ENCODE results near the gene PLXNA2.

Gene PLXNA2

DNA sequence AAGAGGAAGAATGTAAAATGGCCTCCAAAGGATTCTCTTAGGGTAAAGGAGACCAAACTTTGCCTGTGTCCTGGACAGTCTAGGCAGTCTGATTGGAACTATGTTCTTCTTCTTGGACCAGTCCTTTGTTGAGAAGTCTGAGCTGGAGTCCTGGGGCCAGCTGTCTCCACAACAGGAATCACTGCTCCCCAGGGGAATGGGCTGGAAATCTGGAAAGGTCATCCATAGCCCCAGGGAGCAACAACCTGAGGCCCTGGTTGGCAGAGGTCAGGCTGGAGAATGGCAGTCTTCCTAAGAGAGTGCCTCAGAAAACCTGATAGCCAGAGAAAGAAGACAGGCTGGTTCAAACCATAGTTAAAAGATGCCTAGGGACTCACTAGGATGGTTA is 68.7 kb downstream of the PLXNA2 start:
- no peak for DNase-seq

DNA sequence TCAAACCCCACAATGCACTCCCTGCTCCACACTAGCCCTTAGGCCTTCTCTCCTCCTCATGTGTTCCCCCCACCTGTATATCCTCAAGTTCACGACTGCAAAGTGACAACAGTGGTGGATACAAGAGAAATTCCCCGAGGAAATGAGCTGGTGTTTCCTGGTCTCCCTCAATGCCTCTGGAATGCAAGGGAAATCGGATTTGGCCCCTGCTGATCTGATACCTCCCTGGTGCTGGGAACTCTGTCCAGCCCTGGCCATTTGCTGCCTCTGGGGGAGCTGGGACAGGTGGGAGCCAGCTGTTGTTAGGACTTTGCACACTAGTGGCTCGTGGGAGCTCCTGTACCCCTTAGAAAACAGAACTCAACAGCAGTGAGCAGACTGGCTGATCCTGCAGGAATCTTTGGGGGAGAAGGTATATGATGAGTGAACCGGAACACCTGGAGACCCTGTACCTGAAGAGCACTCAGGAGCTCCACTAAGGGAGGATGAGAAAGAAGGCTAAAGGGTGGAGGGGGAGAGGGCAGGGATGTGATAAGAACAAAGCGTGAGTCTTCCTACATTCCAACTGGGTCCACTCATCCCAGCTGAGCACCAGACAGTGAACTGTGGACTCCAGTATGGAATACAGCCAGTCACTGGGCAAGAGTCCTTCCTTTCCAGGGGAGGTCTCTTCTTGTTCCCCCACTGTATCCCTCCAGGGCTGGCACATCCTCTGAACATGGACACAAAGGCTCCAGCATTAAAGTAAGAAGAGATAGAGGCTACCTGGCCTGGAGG is 69.3 kb downstream of the PLXNA2 start:
- no peak for DNase-seq

GRCh38 chr1:208174200-208174599 is 70.0 kb downstream of the PLXNA2 start:
- DNase-seq, result no peak

GRCh38 chr1:208173749-208174148 is 70.4 kb downstream of the PLXNA2 start:
- no peak for DNase-seq

DNA sequence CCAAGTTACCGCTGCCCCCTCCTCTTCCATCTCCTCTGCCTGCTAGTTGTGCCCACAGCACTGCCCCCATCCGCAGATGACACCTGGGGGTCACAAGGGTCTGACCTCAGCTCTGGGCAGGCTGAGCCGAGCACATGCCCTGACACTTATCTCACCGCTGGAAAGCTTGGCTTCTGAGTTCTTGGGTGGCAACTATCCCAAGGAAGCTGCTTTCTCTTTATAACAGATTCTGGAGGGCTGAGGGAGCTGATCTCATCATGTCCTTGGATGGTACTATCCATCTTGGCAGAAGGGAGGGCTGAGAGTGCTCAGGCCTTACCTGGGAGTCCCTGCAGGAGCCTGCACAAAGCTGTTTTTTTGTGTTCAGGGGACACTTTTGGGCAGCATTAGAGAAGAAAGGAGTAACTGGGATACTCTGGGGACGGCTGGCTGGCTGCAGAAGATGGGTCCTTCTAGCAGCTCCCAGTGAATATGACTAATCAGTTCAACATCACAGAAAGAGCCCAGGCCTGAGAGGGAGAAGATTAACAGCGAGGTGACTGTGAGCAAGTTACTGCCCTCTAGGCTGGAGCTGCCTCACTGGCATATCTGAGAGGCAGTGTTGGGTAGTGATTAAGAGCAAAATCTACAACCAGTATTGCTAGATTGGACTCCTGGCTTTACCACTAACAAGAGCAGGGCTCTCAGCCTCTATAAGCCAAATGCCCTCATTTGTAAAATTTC is 71.6 kb downstream of the PLXNA2 start:
- no peak for DNase-seq

DNA sequence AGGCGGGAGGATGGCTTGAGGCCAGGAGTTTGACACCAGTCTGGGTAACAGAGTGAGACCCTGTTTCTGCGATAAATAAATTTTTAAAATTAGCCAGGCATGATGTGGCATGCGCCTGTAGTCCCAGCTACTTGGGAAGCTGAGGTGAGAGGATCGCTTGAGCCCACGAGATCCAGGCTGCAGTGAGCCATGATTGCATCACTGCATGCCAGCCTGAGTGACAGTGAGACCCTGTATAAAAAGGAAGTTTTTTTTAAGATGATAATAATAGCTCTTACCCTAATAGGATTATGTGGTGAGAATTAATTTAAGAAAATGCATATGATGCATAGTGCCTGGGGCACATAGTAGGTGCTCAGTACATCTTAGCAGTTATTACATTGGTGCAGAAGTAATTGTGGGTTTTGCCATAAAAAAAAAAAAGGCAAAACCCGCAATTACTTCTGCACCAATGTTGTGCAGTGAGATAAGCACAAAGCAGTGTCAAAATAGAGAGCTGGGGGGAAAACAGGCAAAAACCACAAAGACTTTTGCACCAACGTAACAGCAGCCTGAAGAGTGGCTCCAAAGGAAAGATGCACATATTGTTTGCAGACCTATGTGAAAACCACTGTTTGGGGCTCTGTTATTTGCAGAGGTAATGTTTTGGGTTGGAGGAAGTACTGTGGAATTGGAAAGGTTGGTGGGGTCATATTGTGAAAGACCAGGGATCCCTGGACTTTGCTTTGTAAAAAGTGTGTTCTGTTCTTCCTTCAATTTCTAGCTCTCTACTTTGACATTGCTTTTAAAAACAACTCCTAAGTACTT is 72.4 kb downstream of the PLXNA2 start:
- DNase-seq, result no peak

GRCh38 chr1:208170252-208170651 is 73.9 kb downstream of the PLXNA2 start:
- DNase-seq, result no peak

DNA sequence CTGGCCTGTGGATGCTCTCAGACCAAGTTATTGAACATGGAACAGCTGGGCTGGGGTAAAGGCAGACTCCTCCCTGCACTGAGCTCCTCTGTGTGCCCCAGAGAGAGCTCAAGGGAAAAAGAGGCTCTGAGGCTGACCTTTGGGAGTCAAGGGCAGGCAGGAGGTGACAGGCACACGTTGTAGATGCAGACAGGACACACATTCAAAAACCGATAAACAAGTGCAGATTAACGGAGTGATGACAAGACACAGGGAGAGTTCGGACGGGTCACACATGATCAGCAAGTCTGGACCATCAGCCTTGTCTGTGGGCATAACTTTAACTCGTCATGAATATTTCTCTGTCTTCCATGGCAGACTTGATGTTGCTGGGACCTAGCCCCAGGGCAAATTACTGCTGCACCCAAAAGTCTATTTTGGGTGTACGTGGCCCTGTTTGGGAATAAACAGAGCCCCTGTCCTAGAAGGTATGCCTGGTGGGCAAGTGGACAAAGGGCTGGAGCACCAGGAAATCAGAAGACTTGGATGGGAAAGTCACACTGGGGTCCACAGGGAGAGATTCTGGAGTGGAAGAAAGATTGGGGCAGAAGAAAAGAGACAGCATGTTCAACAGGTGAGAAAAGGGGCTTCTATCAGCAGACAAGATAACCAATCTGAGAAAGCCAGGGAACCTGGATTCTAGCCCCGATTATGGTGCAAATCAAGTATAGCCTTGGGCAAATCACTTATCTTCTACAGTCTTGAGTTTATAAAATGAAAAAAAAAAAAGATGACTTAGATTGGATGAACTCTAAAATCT is 74.9 kb downstream of the PLXNA2 start:
- DNase-seq, result no peak

- no peak for DNase-seq
Measured at GRCh38 chr1:208167261-208167869, 76.8 kb downstream of the PLXNA2 start.

GRCh38 chr1:208166340-208167138 is 77.6 kb downstream of the PLXNA2 start:
- DNase-seq, result no peak

- no peak for DNase-seq
Measured at GRCh38 chr1:208165659-208166058, 78.5 kb downstream of the PLXNA2 start.

DNA sequence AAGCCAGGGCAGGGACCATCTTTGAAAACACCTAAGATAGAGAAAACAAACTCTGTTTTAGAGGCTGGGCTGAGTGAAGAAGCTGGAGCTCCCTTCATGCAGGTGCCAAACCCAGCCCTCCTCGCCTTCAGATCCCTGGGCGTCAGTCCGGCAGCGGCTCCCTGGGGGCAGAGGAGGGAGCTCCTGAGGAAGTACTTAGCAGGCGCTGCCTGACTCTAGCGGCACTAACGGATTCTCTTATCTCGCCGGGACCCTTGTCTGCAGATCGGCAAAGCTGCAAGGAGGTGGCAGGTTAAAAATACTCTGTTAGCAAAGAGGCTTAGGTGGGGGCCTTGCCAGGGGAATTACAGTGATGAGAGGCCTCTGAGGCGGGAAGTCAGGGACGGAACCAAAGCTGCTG is 79.6 kb downstream of the PLXNA2 start:
- DNase-seq, result no peak

DNA sequence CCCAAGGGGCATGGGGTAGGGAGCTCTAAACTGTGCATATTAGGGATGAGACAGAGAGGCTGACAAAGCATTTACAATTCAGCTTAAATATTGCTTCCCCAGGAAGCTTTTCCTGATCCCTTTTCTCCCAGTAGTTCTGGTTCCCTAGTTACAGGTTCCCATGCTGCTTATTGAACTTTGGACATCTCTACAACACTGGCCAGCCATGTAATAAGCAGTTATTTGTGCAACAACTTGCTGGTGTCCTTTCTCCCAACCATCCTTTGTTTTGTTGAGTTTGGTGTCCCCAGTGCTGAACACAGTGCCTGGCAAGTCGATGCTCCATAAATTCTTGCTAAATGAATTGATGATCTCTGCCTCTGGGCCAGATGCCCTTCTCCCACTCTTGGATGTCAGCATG is 80.6 kb downstream of the PLXNA2 start:
- DNase-seq, result no peak

GRCh38 chr1:208162903-208163302 is 81.3 kb downstream of the PLXNA2 start:
- DNase-seq, result no peak

GRCh38 chr1:208161656-208162375 is 82.4 kb downstream of the PLXNA2 start:
- DNase-seq, result no peak

DNA sequence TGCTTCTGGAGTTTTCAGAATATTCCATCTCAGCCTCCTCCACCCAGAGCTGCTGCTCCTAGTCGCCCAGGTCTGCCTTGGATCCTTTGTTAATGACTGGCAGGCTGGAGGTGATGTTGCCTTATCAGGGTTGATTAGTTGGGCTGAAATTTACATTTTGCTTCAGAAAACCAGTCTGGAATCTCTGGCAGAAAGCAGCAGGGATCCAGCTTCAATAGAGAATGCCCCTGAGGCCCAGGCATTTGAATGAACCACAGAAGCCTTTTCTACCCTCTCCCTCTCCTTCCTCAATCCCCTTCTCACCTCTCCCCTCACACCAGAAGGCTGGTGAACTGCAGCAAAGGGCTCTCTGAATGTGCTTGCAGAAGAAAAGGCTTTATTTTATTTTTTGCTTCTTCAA is 83.2 kb downstream of the PLXNA2 start:
- no peak for DNase-seq

DNA sequence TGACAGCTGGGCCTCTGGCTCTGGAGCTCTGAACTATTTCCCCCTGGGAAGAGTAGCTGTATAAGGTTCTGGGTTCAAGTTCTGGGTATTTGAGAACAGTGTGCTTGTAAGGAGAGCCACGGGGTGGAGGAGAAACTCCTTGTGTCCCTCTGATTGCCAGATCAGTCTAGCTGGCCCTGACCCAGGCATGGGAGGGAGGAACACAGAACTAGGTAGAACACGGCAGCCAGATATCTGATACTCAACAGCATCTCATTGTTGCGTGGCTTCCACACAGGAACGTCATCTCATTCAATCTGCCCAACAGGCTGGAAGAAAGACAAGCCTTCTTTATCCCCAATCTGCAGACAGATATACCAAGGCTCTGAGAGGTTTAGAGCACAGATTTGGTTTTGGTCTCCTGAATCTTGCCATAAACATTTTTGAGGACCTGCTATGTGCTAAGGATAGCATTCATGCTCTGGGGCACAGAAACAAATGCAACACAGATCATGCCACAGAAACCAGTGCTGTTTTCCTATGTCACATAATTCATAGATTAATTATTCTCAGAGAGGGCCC is 83.8 kb downstream of the PLXNA2 start:
- DNase-seq, result no peak

GRCh38 chr1:208159555-208160258 is 84.5 kb downstream of the PLXNA2 start:
- DNase-seq, result no peak

DNA sequence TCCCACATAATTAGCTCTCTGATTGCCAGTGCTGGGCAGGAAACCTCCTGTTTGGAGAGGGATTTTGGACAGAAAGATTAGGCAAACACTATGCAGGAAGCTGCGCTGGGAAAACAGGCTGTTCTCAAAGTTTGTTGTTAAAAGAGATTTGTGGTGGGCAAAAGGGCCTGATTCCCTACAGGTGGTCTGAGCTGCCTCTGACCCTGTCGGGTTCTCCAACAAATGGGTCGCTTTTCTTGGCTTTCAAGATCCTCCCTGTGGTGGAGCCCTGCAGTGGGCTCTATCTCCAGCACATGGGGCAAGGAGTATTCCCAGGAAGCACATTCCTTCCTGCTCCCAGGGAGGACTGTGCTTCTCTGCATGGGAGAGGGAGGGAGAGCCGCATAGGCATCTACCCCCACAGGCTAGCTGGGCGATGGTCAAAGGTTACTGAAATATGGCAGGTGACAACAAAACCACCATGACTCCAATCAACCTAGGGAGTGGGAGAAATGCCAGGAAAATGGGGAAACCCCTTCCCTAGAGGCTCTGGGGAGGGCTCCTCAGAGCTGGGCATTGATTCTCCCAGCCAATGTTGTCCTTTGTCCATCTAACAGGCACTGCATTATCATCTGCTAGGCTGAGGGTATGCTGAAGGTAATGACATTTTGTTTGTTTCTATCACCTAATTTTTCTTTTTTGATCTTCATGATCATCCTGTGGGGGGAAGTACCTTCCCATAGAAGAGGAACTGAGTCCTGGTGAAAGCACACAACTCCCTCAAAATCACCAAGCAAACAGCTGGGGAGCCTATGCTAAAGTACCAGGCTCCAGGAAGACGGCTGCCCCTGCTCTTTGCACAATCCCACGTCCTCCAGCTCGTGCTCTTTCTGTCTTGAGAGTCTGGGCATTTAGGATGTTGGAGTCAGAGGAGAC is 85.3 kb downstream of the PLXNA2 start:
- no peak for DNase-seq
